Vagina (tissue), 2 donors: Measurements from ENCODE around the gene CDH13. TPM values are rescaled to one million over a fixed set of nuclear protein-coding genes. Genes with fewer than 3 reads are reported as not detected.

Source experiments
- DNase-seq, 2 donors: peaks; one replicate each; pipeline ENCODE4 v3.0.0-alpha.2; 2017; ENCODE audit errors: extremely low spot score in 2 of 2
- H3K27ac ChIP-seq: fragments of 200-600 bp; sonication (generic); one replicate; pipeline ENCODE4 v1.5.1; 2019
- H3K27me3 ChIP-seq: fragments of 200-600 bp; sonication (generic); one replicate; pipeline ENCODE4 v1.5.1; 2019
- H3K36me3 ChIP-seq, 2 donors: fragments of 200-600 bp; sonication (generic); one replicate each; pipeline ENCODE4 v1.5.1; 2017 to 2019
- H3K4me1 ChIP-seq: fragments of 200-600 bp; sonication (generic); one replicate; pipeline ENCODE4 v1.5.1; 2019
- H3K4me3 ChIP-seq, 2 donors: fragments of 200-600 bp; sonication (generic); 1 replicate in 1 of 2; 2 replicates in 1 of 2; pipeline ENCODE4 v1.5.1; 2016 to 2019
- H3K9me3 ChIP-seq: fragments of 200-600 bp; sonication (generic); one replicate; pipeline ENCODE4 v1.5.1; 2019
- CTCF ChIP-seq, 3 experiments: fragments of 450-650 bp in 2 of 3; fragments of 200-600 bp in 1 of 3; sonication (generic) in 1 of 3; IDR thresholded peaks; one replicate each; pipeline ENCODE4 v1.5.1; 2017 to 2019; ENCODE audit warnings: antibody characterized with exemption in 3 of 3, mild to moderate bottlenecking in 2 of 3, moderate library complexity in 2 of 3
- POLR2A ChIP-seq, 2 donors: fragments of 450-650 bp; IDR thresholded peaks; one replicate each; pipeline ENCODE4 v1.6.1; 2017; ENCODE audit warnings: antibody characterized with exemption in 2 of 2, mild to moderate bottlenecking in 2 of 2, moderate library complexity in 2 of 2
- POLR2AphosphoS5 ChIP-seq, 2 donors: sonication (generic); formaldehyde crosslinking; IDR thresholded peaks; one replicate each; pipeline ENCODE4 v1.9.0; 2017; ENCODE audit warnings: antibody characterized with exemption in 2 of 2, mild to moderate bottlenecking in 2 of 2, low read depth in 1 of 2; ENCODE audit not compliant: insufficient read depth in 1 of 2
- intact Hi-C: fragments of 100-400 bp; cut with DNase I; formaldehyde crosslinking; loops from one replicate; pipeline ENCODE4 v1.15.1; 2023
- total RNA-seq: library from RNA; depleted of rRNA; stranded (reverse); fragments of >200 nt; gene quantifications from one replicate; pipeline ENCODE4 v1.2.3, GENCODE V29; 2016

Gene CDH13
- total RNA-seq, 1 donor from 2014 or later, result 123 TPM

GRCh38 chr16:83793179-83793578 lies 1166.4 kb downstream of the CDH13 start:
- Histone ChIP-seq H3K36me3 (peaks cover 0 to under 1% of the 10 kb centered on the region in 2 donors), H3K27ac (no peak overlapping the region), H3K4me1 (no peaks in the 10 kb centered on the region), H3K4me3 (no peak overlapping the region), H3K9me3 (no peaks in the 10 kb centered on the region), H3K27me3 (no peaks in the 10 kb centered on the region)
- DNase-seq, result no peak
- no peak for TF ChIP-seq CTCF (IDR thresholded peaks at IDR 0.05)
- no peak for TF ChIP-seq POLR2A (IDR thresholded peaks at IDR 0.05)
- TF ChIP-seq POLR2AphosphoS5 (IDR thresholded peaks at IDR 0.05; ENCODE audit: insufficient read depth in 1 of 2, low read depth in 1 of 2), result no peak
- intact Hi-C loops, result no loop called here

- no peak overlapping the region for H3K27ac ChIP-seq
- no peaks in the 10 kb centered on the region for H3K4me1 ChIP-seq
- H3K27me3 ChIP-seq, result no peaks in the 10 kb centered on the region
- intact Hi-C loops, result no loop called here
- H3K4me3 ChIP-seq, result no peak overlapping the region
- no peak for TF ChIP-seq CTCF (IDR thresholded peaks at IDR 0.05)
- no peaks in the 10 kb centered on the region for H3K36me3 ChIP-seq
- no peak for DNase-seq
- no peaks in the 10 kb centered on the region for H3K9me3 ChIP-seq
These were observed 1168.2 kb downstream of the CDH13 start for GRCh38 chr16:83794860-83795554.

- H3K9me3 ChIP-seq, result no peaks in the 10 kb centered on the region
- no peaks in the 10 kb centered on the region for H3K27me3 ChIP-seq
- no peak overlapping the region for H3K4me3 ChIP-seq
- intact Hi-C loops, result no loop called here
- TF ChIP-seq POLR2A (IDR thresholded peaks at IDR 0.05), result no peak
- no peak for TF ChIP-seq CTCF (IDR thresholded peaks at IDR 0.05)
- TF ChIP-seq POLR2AphosphoS5 (IDR thresholded peaks at IDR 0.05; ENCODE audit: insufficient read depth in 1 of 2, low read depth in 1 of 2), result no peak
- H3K27ac ChIP-seq, result no peak overlapping the region
- no peaks in the 10 kb centered on the region for H3K36me3 ChIP-seq
- H3K4me1 ChIP-seq, result peaks cover 5% of the 10 kb centered on the region
- no peak for DNase-seq
These were observed 1170.2 kb downstream of the CDH13 start for GRCh38 chr16:83797013-83797412.

GRCh38 chr16:83799336-83799735 lies 1172.6 kb downstream of the CDH13 start:
- H3K27ac ChIP-seq, result no peak overlapping the region
- H3K9me3 ChIP-seq, result no peaks in the 10 kb centered on the region
- no peak for TF ChIP-seq POLR2AphosphoS5 (IDR thresholded peaks at IDR 0.05; ENCODE audit: insufficient read depth in 1 of 2, low read depth in 1 of 2)
- no peak for TF ChIP-seq POLR2A (IDR thresholded peaks at IDR 0.05)
- no peak for TF ChIP-seq CTCF (IDR thresholded peaks at IDR 0.05)
- H3K4me1 ChIP-seq, result peaks cover 17% of the 10 kb centered on the region
- no peak overlapping the region for H3K4me3 ChIP-seq
- no peaks in the 10 kb centered on the region for H3K36me3 ChIP-seq
- no peak for DNase-seq
- H3K27me3 ChIP-seq, result no peaks in the 10 kb centered on the region
- intact Hi-C loops, result no loop called here

DNA sequence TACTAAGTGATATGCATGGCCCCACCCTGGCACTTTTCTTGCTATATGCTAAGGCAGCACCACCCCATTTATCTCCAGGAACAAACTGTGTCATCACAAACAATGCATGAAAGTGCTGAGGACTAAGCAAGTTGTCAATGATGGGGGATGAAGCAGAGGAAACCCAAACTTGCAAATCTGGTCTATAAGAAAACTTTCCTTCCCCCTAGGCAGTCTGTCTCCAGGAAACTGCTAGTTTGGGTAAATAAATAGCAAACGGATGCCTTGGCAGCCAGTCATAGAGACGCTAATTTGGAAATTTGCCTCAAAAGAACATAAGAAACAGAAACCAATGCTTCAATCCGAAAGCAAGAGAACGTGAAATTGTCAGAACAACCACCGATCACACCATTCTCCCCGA lies 1175.4 kb downstream of the CDH13 start:
- Histone ChIP-seq H3K4me3 (peak overlapping the region; percentile 26 to 28), H3K4me1 (peaks cover 18% of the 10 kb centered on the region), H3K9me3 (no peaks in the 10 kb centered on the region), H3K27ac (no peak overlapping the region), H3K36me3 (no peaks in the 10 kb centered on the region), H3K27me3 (no peaks in the 10 kb centered on the region)
- TF ChIP-seq CTCF (IDR thresholded peaks at IDR 0.05), result no peak
- TF ChIP-seq POLR2AphosphoS5 (IDR thresholded peaks at IDR 0.05; ENCODE audit: insufficient read depth in 1 of 2, low read depth in 1 of 2), result peak in 1 of 2 donors; percentile 21
- DNase-seq, result no peak
- intact Hi-C loops, result no loop called here
